ENCODE measurements around the gene OR4D5.

The OR4D5 gene

DNA sequence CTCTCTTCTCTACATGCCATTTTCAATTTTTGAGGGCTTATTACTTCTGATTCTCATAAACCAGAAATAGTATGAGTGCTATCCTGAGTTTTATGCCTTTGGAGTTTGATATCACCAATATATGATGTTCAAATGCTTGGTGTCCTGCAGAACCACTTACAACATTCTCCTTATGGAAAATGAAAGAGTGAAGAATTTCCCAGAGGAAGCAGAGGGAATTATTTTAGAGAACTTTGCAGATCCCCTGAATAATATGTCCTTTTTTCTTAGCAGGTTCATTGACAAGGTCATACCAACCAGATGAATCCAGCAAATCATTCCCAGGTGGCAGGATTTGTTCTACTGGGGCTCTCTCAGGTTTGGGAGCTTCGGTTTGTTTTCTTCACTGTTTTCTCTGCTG, at the start of gene OR4D5:
TSS of gene OR4D5 (plus strand) at position 301 of the 400 bp plus-strand sequence. CDS start at position 301, 0 bp downstream.
- DNase-seq: no peak

DNA sequence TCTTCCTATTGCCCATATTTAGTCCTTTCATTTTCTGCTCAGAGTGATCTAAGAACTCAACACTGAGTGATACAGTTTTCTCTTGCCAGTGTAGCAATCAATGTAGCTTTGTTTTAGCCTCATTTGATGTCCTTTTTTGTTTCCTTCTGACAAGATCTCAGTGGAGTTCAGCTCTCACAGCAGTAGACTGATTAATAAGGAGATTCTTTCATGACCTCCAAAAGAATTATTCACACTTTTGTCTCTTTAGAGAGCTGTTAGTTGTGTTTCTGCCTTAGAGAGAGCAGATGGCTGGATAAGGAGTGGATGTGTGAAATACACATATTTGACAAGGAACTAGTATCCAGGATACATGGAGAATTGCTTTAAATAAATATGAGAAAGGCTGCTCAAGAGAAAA, 47.4 kb upstream of the OR4D5 start:
- no peak for DNase-seq

DNA sequence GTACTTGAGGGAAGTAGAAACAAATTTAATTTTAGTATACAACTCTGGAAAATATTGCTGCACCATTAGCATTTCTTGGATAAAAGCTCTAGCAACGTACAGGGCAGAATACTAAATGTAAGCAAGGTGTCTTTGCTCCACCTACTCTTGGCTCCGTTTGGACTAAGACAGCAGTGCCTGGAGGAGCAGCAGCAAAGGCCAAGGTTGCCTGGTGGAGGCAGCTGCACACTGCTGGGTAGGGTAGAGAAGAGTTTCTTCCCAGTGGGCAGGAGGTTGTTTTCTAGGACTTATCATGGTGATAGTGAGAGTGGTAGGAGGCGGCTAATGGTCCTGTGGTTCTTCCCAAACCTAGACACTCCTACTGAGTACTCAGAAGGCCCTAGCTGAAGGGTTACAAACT, 39.6 kb upstream of the OR4D5 start:
- no peak for DNase-seq

DNA sequence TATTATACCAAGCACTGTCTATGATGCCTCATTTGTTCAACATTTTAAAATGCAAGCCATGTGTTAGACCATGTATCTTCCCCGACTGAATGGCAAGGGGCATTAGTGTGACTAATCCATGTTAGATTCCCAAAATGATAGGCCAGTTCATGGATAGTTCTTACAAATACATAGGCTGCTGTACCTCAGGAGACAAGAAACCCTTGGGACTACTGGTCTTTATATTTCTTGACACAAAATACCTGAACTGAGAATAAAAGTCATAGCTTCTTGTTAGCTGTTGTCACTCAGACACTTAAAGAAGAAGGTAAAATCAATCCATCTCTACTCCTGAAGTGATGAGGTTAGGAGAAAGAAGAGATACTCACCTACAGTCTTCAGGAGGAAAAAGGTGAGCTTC, 37.5 kb upstream of the OR4D5 start, which contains the start of gene OR8D4:
TSS of gene OR8D4 (plus strand) at position 301 of the 400 bp plus-strand sequence. CDS start 4,265 bp downstream, outside the sequence.
- no peak for DNase-seq

DNA sequence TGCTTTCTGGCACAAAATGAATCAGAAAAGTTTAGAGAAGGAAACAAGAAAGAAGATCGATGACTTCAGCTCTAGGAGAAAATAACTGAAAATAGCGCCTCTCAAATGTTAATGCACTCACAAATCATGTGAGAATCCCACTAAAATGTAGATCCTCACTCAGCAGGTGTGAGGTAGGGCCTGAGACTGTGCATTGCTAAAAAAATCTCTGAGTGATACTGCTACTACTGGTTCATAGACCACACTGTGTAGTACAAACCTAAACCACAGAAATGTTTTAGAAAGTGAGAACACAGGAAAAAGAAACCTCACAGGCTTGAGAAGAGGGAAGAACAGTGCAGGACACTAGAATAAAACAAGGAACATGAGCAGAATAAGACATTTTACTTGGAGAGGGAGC, 35.5 kb upstream of the OR4D5 start:
- no peak for DNase-seq

DNA sequence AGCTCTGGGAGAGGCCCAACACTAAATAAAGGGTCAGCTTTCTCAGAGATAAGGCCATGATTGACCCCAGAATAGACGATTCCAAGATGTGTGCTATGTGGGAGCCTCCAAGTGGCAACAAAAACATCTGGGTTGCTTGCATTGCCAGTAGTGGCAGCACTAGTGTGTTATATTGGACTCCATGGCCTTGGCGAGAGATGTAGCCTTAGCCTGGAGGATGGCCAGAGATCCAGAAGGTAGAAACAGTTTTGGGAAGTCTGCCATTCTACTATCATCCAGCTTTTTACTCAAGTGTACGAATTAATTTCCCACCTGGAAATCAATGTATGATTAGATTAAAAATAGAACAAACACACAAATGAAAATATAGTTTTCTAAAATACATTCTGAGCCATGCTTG, 34.5 kb upstream of the OR4D5 start:
- no peak for DNase-seq

DNA sequence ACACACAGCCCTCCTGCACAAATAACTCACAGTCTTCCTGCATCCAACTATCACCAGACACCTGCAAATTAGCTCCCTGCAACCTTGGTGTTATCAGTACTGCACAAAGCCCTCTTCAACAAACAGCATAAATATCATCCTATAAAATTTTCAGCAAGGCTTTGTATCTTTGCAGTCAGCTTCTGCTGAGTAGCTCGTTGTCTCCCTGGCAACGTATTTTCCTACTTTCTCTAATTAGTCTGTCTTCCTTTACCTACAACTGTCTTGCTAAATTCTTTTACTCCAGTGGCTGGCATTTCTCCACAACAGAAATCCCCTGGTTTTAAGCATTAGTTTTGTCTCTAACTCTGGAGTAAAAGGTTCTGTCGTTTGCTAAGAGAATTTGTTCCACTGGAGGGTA, 33.6 kb upstream of the OR4D5 start:
- DNase-seq: no peak

DNA sequence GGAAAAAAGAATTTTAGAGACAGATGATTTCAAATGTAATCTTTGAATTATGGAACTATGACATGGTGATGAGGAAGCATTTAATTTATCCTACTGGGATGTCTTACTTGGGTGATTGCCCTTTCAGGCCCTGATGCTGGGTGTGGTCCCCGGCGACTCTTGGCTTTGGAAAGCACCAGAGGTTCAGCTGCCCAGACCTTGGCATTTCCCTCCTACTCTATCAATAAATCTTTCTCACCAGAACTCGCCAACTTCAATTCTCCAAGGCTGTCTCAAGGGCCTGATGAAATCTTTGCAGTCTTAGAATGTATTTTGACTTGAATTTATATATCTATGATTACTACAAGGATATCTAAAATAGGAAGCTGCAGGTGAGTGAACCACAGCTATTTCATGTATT, 18.5 kb upstream of the OR4D5 start:
- DNase-seq: no peak

DNA sequence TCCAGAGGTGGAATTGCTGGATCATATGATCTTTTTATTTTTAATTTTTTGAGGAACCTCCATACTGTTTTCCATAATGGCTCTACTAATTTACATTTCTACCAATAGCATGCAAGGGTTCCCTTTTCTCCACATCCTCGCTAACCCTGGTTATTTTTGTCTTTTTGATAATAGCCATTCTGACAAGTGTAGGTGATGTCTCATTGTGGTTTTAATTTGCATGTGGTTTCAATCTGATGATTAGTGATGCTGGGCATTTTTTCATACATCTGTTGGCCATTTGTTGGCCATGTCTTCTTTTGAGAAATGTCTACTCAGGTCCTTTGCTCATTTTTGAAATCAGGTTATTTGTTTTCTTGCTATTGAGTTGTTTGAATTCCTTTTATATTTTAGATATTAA, 15.4 kb upstream of the OR4D5 start:
- DNase-seq: no peak

DNA sequence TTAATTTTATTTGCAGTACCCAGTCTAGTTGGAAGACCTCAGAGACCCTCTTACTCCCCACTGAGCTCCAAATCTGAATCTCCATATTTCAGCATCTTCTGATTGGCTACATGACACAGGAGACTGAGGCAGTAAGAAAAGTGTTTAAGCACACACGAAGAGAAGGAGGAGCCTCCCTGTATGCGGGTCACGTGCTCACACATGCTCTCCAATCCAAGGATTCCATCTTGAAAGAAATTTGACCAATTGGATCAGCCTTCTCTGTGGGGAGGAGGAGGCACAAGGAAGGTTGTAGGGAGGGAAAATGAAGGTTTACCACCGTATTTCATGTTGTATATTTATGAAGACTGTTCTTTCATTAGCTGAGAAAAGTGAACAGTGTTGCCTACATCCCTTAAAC, 3.0 kb downstream of the OR4D5 start:
- DNase-seq: no peak

DNA sequence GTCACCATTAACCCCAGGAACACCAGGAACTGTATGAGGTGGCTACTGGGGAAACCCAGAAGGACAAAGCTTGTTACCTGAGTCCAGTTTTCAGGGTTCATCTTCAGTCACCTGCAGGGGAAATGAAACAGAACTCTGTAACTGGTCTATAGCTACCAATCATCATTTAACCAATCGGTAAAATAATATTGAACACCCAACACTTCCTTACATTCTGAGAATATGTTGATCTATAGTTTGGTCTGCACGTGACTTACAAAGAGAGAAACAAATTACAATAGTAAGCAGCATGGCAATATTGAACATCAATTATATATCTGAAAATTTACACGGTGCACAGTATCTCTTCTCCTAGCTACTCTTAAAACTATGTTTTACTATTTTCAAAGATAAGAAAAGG, 4.3 kb downstream of the OR4D5 start, which contains the start of gene OR6T1:
TSS of gene OR6T1 (minus strand) at position 101 of the 400 bp plus-strand sequence. CDS start at position 101, 0 bp downstream.
- no peak for DNase-seq

DNA sequence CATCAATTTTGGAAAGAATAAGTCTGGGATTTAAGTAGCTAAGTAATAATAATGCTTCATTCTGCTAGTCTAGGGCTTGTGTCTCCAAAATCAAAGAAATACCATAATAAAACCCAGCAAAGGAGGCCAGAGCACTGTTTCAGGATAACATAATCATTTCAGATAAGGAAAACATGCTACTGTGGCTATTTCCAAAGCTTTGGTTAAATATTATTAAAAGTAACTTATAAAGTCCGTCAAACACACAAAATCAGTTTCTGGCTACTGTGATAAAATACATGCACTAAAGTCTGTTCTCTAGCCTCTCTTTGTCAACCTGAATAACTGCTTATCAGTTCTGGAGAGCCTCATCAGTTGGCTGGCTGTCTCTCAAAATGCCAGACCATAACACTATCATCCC, 5.7 kb downstream of the OR4D5 start:
- DNase-seq: no peak

DNA sequence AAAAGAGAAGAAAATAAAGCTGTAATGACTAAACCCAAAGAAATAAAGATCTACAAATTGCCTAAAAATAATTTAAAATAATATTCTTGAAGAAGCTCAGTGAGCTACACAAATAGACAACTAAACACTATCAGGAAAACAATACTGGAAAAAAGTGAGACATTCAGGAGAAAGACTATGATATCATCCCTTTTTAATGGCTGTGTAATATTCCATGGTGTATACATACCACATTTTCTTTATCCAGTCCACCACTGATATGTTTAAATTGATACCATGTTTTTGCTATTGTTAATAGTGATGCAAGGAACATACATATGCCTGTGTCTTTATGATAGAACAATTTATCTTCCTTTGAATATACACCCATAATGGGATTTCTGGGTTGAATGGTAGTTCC, 17.3 kb downstream of the OR4D5 start:
- no peak for DNase-seq

DNA sequence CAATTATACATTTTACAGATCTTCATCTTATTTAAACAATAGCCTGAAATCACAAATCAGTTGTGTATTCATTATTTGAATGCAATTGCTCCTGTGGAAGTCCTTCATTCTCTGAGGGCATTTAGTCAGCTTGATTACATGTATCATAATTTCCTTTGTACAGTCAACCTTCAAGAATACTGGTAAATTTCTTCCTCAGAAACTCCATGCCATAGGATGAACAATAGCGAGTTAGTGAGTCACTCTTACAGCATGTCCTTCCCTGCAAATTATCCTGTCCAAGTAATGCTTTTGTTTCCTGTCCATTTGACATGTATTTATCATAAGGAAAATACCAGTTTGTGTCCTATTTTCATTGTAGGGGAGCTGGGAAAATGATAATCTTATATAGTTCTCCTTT, 34.4 kb downstream of the OR4D5 start:
- peak; percentile 54 for DNase-seq

DNA sequence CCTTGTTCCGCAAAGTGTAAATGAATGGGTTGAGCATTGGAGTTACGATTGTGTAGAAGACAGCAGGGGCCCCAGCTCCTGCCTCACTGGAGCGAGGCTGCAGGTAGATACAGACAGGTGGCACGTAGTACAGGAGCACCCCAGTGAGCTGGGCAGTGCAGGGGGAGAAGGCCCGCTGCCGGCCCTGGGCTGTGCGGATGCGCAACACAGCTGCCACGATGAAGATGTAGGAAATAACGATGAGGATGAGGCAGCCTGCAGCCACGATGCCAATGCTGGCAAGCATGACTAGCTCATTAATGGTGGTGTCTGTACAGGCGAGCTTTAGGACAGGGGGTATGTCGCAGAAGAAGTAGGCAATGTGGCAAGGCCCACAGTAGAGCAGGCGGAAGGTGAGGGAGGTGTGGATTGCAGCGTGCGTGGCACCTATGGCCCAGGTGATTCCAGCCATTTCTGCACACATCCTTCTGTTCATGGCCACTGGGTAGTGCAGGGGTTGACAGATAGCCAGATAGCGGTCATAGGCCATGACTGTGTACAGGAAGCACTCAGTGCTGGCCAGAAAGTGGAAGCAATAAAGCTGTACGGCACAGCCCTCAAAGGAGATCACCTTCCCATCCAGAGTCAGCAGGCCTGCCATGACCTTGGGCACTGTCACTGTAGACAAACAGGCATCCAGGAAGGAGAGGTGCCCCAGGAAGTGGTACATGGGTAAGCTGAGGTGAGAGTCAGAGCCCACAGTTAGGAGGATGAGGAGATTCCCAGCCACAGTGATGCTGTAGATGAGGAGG, 37.5 kb downstream of the OR4D5 start:
- no peak for DNase-seq

DNA sequence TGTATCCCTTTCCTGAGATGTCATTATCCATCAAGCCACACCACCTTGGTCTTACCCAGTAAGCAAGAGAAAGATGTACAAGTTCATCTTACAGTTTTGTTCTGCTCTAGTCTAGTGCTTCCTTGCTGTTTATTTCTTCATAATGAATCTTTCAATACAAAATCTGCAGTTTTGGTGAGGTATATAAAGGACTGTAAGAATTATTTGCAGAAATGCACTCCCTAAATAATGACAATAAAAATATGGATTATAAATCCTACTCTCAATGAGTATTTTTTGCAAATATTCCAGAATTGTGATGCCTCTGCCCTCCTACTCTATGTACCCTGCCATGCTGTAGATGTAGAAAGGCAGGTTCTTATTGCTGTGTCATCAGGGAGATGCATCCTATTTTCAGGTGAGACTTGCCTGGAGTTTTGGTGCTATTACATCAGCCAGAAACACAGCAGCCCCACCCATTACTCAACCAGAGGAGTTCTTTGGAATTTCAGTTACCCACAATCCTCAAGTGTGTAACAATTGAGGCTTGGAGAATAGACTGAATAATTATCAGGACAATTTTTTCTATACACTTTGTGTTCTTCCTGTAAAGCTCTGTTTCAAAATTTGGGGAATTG, 38.4 kb downstream of the OR4D5 start, which contains the start of gene OR10S1:
TSS of gene OR10S1 (minus strand) at position 51 of the 617 bp plus-strand sequence. CDS start 117 bp downstream, outside the sequence.
- no peak for DNase-seq

DNA sequence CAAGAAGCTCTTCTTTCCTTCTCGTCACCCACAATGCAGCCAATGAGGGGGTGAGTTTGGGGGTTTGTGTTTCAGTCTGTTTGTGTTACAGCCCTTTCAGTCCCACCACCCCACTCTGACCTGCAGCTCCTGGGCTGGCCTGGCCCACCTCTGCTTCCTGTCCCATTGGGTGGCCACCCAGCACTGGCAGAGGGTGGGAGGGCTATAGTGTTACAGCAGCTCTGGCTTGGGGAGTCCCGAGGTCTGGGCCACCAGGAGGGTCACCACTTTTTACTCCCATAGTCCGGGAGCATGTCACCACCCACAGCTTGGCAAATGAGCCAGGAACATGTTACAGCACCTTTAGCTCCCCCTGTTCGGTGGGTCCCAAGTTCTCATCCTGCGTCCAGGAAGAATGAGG, 39.9 kb downstream of the OR4D5 start:
- DNase-seq: no peak
